SK-N-SH treated with all-trans-retinoic acid at 6 μM for 48 hours (cell line): ENCODE data around the gene PPP1R26.

ENCODE experiments used
- ATAC-seq: fragments of 200-7000 bp; cut with Tn5 transposase; 3 replicates; pipeline ENCODE4 v1.9.1; 2020; ENCODE audit warnings: mild to moderate bottlenecking, moderate library complexity
- ARNTL ChIP-seq: fragments of 450-650 bp; formaldehyde crosslinking; IDR thresholded peaks from 2 replicates; pipeline ENCODE4 v1.5.0; 2020; ENCODE audit warnings: low read depth, mild to moderate bottlenecking, moderate library complexity, borderline replicate concordance
- BACH2 ChIP-seq: fragments of 250-450 bp; sonication (Bioruptor Pico); IDR thresholded peaks from 2 replicates; pipeline ENCODE4 v1.9.0; 2021; ENCODE audit warnings: mild to moderate bottlenecking, borderline replicate concordance
- CSDC2 ChIP-seq: fragments of 250-450 bp; sonication (Bioruptor Pico); IDR thresholded peaks from 2 replicates; pipeline ENCODE4 v1.5.0; 2020; ENCODE audit warnings: mild to moderate bottlenecking, moderate library complexity
- ESRRG ChIP-seq: fragments of 250-450 bp; sonication (Bioruptor Pico); IDR thresholded peaks from 2 replicates; pipeline ENCODE4 v1.6.1; 2021; ENCODE audit warnings: mild to moderate bottlenecking
- GLIS3 ChIP-seq: fragments of 250-450 bp; sonication (Bioruptor Pico); IDR thresholded peaks from 2 replicates; pipeline ENCODE4 v1.5.0; 2020; ENCODE audit warnings: mild to moderate bottlenecking, moderate library complexity
- ISL1 ChIP-seq: fragments of 250-450 bp; sonication (Bioruptor Pico); IDR thresholded peaks from 2 replicates; pipeline ENCODE4 v2.1.2; 2022; ENCODE audit warnings: mild to moderate bottlenecking, moderate library complexity
- OSR1 ChIP-seq: fragments of 250-450 bp; sonication (Bioruptor Pico); IDR thresholded peaks from 2 replicates; pipeline ENCODE4 v1.8.0; 2022; ENCODE audit warnings: moderate library complexity, mild to moderate bottlenecking, inconsistent platforms
- PPARA ChIP-seq: fragments of 250-450 bp; sonication (Bioruptor Pico); IDR thresholded peaks from 2 replicates; pipeline ENCODE4 v1.5.0; 2020; ENCODE audit warnings: mild to moderate bottlenecking, borderline replicate concordance
- RARB ChIP-seq: fragments of 250-450 bp; sonication (Bioruptor Pico); IDR thresholded peaks from 2 replicates; pipeline ENCODE4 v1.8.0; 2021; ENCODE audit warnings: mild to moderate bottlenecking, moderate library complexity
- SNAI2 ChIP-seq: fragments of 250-450 bp; sonication (Bioruptor Pico); IDR thresholded peaks from 2 replicates; pipeline ENCODE4 v1.5.0; 2020; ENCODE audit warnings: mild to moderate bottlenecking, moderate library complexity
- TCF4 ChIP-seq: fragments of 250-450 bp; sonication (Bioruptor Pico); IDR thresholded peaks from 2 replicates; pipeline ENCODE4 v1.8.0; 2021; ENCODE audit warnings: mild to moderate bottlenecking, moderate library complexity, borderline replicate concordance
- TOX ChIP-seq: fragments of 250-450 bp; sonication (Bioruptor Pico); IDR thresholded peaks from 2 replicates; pipeline ENCODE4 v1.8.0; 2021; ENCODE audit warnings: mild to moderate bottlenecking, moderate library complexity, borderline replicate concordance
- ZFP3 ChIP-seq: fragments of 250-450 bp; sonication (Bioruptor Pico); IDR thresholded peaks from 2 replicates; pipeline ENCODE4 v1.5.0; 2020; ENCODE audit warnings: mild to moderate bottlenecking, moderate library complexity
- ZFP30 ChIP-seq: fragments of 450-650 bp; formaldehyde crosslinking; IDR thresholded peaks from 2 replicates; pipeline ENCODE4 v1.5.0; 2022; ENCODE audit warnings: mild to moderate bottlenecking, moderate library complexity
- ZNF565 ChIP-seq: fragments of 450-650 bp; formaldehyde crosslinking; conservative IDR thresholded peaks from 2 replicates; pipeline ENCODE4 v1.5.0; 2020; ENCODE audit warnings: low read depth, mild to moderate bottlenecking, moderate library complexity
- ZNF70 ChIP-seq: fragments of 450-650 bp; formaldehyde crosslinking; IDR thresholded peaks from 2 replicates; pipeline ENCODE4 v1.5.0; 2020; ENCODE audit warnings: mild to moderate bottlenecking, moderate library complexity
- TF ChIP-seq, protein P1 (sequence below): fragments of 250-450 bp; sonication (Bioruptor Pico); IDR thresholded peaks from 2 replicates; pipeline ENCODE4 v1.8.0; 2021; ENCODE audit warnings: low read depth, mild to moderate bottlenecking, moderate library complexity, borderline replicate concordance
- TF ChIP-seq, protein P2 (sequence below): fragments of 250-450 bp; sonication (Bioruptor Pico); IDR thresholded peaks from 2 replicates; pipeline ENCODE4 v1.5.1; 2020; ENCODE audit warnings: low read depth, mild to moderate bottlenecking, moderate library complexity
- TF ChIP-seq, protein P3 (sequence below): fragments of 250-450 bp; sonication (Bioruptor Pico); IDR thresholded peaks from 2 replicates; pipeline ENCODE4 v1.8.0; 2020; ENCODE audit warnings: mild to moderate bottlenecking, moderate library complexity, borderline replicate concordance
- TF ChIP-seq, protein P4 (sequence below): fragments of 250-450 bp; sonication (Bioruptor Pico); IDR thresholded peaks from 2 replicates; pipeline ENCODE4 v1.5.0; 2020; ENCODE audit warnings: mild to moderate bottlenecking, moderate library complexity

Gene PPP1R26

DNA sequence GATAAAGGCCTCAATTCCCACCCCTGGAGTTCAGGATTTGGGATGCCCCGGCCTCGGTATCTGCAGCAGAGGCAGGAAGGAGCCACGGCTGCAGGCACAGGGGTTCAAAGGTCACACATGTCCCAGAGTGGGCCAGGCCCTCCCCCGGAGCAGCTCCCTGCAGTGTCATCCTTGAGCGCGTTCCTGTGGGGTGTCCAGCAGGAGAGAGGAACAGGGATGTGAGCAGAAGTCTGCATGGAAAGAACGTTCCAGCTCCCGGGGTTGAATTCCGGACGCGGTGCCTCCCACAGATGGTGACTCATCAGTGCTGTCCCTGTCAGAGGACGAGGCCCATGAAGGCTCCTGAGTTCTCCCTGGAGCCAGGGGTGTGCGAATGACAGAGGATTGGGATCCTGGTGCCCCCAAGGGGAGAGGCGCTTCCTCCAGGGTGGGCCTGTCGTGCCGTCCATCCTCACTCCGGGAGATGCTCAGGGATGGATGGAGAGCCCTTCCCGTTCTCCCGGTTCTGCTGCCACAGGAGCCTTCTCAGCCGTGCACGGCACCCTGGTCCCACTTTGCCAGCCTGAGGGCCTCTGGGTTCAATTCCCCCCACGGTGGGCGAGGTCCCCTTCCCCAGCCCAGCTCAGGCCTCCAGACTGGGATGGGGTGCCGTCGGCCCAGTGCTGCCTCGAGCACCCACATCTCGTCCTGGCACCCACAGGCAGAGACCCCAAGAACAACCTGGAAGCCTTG is 44.7 kb downstream of the PPP1R26 start (continued):
- no peak for TF ChIP-seq ZFP30 (CRISPR knock-in tag)
- no peak for TF ChIP-seq CSDC2
- TF ChIP-seq ESRRG (CRISPR knock-in tag): no peak
- no peak for TF ChIP-seq GLIS3

DNA sequence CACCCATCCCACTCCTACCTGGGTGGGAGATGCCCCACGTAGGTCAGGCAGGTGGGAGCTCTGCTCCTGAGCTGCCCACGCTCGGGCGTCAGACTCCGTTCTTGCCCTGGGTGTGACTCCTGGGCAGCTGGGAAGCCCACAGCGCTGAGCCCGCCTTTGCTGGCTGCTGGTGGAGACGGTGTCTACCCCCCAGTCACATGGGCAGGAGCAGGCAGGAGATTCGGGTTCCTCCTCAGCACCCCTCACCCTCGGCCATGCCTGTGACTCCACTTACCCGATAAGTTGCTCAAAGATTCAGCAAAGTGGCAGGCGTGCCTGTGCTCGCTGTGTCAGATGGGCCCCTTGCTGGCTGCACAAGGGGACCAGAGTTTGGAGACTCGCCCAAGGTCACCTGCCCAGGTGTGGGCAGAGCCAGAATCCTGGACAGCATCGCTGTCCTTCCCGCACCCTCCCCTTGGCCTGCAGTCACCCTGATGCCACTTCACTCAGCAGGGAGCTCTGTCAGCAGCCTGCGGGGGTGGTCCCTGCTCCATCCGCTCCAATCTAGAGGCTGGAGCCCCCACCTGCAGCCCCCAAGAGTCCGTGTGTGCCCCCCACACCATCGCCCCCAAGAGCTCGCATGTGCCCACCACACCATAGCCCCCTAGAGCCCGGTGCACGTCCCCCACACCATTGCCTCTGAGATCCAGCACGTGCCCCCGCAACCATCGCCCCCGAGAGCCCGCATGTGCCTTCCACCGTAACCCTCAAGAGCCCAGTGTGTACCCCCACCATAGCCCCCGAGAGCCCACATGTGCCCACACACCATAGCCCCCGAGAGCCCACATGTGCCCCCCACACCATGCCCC is 45.9 kb downstream of the PPP1R26 start:
- TF ChIP-seq ZFP30 (CRISPR knock-in tag) (no peak), OSR1 (CRISPR knock-in tag) (no peak), TOX (CRISPR knock-in tag) (no peak), SNAI2 (CRISPR knock-in tag) (no peak), ISL1 (CRISPR knock-in tag) (no peak), ESRRG (CRISPR knock-in tag) (no peak), CSDC2 (no peak), ZFP3 (CRISPR knock-in tag) (no peak), PPARA (CRISPR knock-in tag) (no peak), ARNTL (no peak), TCF4 (no peak), RARB (no peak), ZNF565 (no peak), GLIS3 (no peak), ZNF70 (CRISPR knock-in tag) (no peak)
- TF ChIP-seq, protein P1, sequence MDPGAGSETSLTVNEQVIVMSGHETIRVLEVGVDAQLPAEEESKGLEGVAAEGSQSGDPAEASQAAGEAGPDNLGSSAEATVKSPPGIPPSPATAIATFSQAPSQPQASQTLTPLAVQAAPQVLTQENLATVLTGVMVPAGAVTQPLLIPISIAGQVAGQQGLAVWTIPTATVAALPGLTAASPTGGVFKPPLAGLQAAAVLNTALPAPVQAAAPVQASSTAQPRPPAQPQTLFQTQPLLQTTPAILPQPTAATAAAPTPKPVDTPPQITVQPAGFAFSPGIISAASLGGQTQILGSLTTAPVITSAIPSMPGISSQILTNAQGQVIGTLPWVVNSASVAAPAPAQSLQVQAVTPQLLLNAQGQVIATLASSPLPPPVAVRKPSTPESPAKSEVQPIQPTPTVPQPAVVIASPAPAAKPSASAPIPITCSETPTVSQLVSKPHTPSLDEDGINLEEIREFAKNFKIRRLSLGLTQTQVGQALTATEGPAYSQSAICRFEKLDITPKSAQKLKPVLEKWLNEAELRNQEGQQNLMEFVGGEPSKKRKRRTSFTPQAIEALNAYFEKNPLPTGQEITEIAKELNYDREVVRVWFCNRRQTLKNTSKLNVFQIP (CRISPR knock-in tag): no peak
- TF ChIP-seq, protein P2, sequence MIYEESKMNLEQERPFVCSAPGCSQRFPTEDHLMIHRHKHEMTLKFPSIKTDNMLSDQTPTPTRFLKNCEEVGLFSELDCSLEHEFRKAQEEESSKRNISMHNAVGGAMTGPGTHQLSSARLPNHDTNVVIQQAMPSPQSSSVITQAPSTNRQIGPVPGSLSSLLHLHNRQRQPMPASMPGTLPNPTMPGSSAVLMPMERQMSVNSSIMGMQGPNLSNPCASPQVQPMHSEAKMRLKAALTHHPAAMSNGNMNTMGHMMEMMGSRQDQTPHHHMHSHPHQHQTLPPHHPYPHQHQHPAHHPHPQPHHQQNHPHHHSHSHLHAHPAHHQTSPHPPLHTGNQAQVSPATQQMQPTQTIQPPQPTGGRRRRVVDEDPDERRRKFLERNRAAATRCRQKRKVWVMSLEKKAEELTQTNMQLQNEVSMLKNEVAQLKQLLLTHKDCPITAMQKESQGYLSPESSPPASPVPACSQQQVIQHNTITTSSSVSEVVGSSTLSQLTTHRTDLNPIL (CRISPR knock-in tag): no peak
- TF ChIP-seq, protein P3, sequence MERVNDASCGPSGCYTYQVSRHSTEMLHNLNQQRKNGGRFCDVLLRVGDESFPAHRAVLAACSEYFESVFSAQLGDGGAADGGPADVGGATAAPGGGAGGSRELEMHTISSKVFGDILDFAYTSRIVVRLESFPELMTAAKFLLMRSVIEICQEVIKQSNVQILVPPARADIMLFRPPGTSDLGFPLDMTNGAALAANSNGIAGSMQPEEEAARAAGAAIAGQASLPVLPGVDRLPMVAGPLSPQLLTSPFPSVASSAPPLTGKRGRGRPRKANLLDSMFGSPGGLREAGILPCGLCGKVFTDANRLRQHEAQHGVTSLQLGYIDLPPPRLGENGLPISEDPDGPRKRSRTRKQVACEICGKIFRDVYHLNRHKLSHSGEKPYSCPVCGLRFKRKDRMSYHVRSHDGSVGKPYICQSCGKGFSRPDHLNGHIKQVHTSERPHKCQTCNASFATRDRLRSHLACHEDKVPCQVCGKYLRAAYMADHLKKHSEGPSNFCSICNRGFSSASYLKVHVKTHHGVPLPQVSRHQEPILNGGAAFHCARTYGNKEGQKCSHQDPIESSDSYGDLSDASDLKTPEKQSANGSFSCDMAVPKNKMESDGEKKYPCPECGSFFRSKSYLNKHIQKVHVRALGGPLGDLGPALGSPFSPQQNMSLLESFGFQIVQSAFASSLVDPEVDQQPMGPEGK (CRISPR knock-in tag): no peak
- TF ChIP-seq, protein P4, sequence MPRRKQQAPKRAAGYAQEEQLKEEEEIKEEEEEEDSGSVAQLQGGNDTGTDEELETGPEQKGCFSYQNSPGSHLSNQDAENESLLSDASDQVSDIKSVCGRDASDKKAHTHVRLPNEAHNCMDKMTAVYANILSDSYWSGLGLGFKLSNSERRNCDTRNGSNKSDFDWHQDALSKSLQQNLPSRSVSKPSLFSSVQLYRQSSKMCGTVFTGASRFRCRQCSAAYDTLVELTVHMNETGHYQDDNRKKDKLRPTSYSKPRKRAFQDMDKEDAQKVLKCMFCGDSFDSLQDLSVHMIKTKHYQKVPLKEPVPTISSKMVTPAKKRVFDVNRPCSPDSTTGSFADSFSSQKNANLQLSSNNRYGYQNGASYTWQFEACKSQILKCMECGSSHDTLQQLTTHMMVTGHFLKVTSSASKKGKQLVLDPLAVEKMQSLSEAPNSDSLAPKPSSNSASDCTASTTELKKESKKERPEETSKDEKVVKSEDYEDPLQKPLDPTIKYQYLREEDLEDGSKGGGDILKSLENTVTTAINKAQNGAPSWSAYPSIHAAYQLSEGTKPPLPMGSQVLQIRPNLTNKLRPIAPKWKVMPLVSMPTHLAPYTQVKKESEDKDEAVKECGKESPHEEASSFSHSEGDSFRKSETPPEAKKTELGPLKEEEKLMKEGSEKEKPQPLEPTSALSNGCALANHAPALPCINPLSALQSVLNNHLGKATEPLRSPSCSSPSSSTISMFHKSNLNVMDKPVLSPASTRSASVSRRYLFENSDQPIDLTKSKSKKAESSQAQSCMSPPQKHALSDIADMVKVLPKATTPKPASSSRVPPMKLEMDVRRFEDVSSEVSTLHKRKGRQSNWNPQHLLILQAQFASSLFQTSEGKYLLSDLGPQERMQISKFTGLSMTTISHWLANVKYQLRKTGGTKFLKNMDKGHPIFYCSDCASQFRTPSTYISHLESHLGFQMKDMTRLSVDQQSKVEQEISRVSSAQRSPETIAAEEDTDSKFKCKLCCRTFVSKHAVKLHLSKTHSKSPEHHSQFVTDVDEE (CRISPR knock-in tag): no peak
- ATAC-seq: no peak

DNA sequence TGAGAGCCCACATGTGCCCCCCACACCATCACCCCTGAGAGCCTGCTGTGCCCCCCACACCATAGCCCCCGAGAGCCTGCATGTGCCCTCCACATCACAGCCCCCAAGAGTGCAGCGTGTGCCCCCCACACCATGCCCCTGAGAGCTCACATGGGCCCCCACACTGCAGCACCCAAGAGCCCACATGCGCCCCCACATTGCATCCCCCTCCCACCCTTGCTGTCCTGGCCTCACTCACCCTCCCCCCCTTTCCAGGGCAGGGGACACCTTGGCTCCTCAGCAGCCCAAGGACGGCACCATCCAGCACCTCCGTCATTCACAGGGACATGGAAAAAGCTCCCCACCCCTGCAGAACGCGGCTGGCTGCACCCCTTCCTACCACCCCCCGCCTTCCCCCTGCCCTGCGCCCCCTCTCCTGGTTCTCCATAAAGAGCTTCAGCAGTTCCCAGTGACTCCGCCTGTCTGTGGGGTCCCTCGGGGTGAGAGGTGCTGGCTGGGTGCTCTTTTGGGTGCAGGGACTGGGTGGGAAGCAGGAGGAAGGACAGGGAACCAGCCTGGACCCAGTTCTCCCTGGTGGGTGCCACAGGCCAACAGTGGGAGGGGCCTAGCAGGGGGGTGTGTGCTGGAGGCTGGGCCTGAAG is 46.6 kb downstream of the PPP1R26 start:
- ATAC-seq: no peak
- TF ChIP-seq BACH2 (CRISPR knock-in tag) (no peak), ZFP30 (CRISPR knock-in tag) (no peak), CSDC2 (no peak), ZFP3 (CRISPR knock-in tag) (no peak), ISL1 (CRISPR knock-in tag) (no peak)
- TF ChIP-seq, protein P1 (CRISPR knock-in tag): no peak
- TF ChIP-seq, protein P4 (CRISPR knock-in tag): no peak
